ENCODE data around the gene RCSD1. TPM values are rescaled to one million over a fixed set of nuclear protein-coding genes. Genes with fewer than 3 reads are reported as not detected.

Gene RCSD1
- total RNA-seq, 2 donors from 2014 or later: 11.1 to 11.9 TPM

- no peaks in the 10 kb centered on the region for H3K27me3 ChIP-seq (replicated peaks; ENCODE audit: insufficient read depth)
- no peaks in the 10 kb centered on the region for H3K9me3 ChIP-seq
- DNase-seq (ENCODE audit: low spot score): no peak
Observed at GRCh38 chr1:167587872-167588271, 42.2 kb upstream of the RCSD1 start.

DNA sequence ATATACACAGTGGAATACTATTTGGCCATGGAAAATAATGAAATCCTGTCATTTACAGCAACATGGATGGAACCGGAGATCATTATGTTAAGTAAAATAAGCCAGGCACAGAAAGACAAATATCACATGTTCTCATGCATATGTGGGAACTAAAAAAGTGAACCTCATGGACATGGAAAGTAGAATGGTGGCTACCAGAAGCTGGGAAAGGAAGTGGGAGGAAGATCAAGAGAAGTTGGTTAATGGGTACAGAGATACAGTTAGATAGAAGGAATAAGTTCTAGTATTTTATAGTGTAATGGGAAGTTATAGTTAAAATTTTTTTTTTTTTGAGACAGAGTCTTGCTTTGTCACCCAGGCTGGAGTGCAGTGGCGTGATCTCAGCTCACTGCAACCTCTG, 41.7 kb upstream of the RCSD1 start:
- no peak overlapping the region for H3K4me3 ChIP-seq
- H3K27me3 ChIP-seq (replicated peaks; ENCODE audit: insufficient read depth): no peaks in the 10 kb centered on the region
- H3K27ac ChIP-seq: no peak overlapping the region
- DNase-seq (ENCODE audit: low spot score): no peak
- TF ChIP-seq, protein P1, sequence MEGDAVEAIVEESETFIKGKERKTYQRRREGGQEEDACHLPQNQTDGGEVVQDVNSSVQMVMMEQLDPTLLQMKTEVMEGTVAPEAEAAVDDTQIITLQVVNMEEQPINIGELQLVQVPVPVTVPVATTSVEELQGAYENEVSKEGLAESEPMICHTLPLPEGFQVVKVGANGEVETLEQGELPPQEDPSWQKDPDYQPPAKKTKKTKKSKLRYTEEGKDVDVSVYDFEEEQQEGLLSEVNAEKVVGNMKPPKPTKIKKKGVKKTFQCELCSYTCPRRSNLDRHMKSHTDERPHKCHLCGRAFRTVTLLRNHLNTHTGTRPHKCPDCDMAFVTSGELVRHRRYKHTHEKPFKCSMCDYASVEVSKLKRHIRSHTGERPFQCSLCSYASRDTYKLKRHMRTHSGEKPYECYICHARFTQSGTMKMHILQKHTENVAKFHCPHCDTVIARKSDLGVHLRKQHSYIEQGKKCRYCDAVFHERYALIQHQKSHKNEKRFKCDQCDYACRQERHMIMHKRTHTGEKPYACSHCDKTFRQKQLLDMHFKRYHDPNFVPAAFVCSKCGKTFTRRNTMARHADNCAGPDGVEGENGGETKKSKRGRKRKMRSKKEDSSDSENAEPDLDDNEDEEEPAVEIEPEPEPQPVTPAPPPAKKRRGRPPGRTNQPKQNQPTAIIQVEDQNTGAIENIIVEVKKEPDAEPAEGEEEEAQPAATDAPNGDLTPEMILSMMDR (IDR thresholded peaks at IDR 0.05): no peak
- no peaks in the 10 kb centered on the region for H3K4me1 ChIP-seq (ENCODE audit: control insufficient read depth in 1 of 2, low read depth in 2 of 2)
- no peaks in the 10 kb centered on the region for H3K36me3 ChIP-seq
- H3K9me3 ChIP-seq: no peaks in the 10 kb centered on the region
- ATAC-seq (ENCODE audit: insufficient number of reproducible peaks, low FRiP score, low read depth): no peak

More at GRCh38 chr1:167587872-167588271, 42.2 kb upstream of the RCSD1 start:
- Histone ChIP-seq H3K4me1 (ENCODE audit: control insufficient read depth in 1 of 2, low read depth in 2 of 2) (no peaks in the 10 kb centered on the region), H3K36me3 (no peaks in the 10 kb centered on the region), H3K27ac (no peak overlapping the region), H3K4me3 (no peak overlapping the region)
- ATAC-seq (ENCODE audit: insufficient number of reproducible peaks, low FRiP score, low read depth): no peak
- TF ChIP-seq, protein P1 (IDR thresholded peaks at IDR 0.05): no peak

DNA sequence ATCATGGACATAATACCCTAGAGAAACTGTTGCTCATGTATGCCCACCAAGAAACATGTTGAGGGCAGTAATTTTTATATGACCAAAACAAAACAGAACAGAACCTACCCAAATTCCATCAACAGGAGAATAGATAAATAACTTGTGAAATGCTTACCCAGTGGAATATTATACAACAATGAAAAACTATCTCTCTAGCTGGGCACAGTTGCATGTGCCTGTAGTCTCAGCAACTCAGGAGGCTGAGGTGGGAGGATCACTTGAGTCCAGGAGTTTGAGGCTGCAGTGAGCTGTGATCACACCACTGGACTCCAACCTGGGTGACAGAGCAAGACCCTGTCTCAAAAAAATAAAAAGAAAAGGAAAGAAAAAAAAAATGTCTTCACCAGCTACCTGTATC, 37.6 kb upstream of the RCSD1 start:
- H3K9me3 ChIP-seq: no peaks in the 10 kb centered on the region
- ATAC-seq (ENCODE audit: insufficient number of reproducible peaks, low FRiP score, low read depth): no peak

DNA sequence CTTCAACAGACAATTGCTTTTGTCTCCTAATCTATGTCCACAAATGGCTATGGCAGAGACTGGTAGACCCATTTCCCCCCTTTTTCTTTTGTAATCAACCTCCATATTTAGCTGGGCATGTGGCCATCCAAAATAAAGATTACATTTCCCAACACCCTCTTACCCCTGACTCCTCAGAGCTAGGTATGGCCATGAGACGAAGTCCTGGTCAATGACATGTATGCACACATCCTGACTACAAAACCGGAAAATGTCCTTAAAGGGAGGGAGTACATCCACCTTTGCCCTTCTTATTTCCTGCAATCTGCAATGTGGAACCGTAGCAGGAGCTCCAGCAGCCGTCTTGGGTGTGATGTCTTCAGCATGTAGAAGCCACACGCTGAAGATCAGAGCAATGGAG, 36.2 kb upstream of the RCSD1 start:
- Histone ChIP-seq H3K9me3 (no peaks in the 10 kb centered on the region), H3K36me3 (no peaks in the 10 kb centered on the region), H3K4me3 (no peak overlapping the region), H3K27ac (no peak overlapping the region), H3K27me3 (replicated peaks; ENCODE audit: insufficient read depth) (no peaks in the 10 kb centered on the region), H3K4me1 (ENCODE audit: control insufficient read depth in 1 of 2, low read depth in 2 of 2) (no peaks in the 10 kb centered on the region)
- DNase-seq (ENCODE audit: low spot score) (no peak), ATAC-seq (ENCODE audit: insufficient number of reproducible peaks, low FRiP score, low read depth) (no peak)
- TF ChIP-seq, protein P1 (IDR thresholded peaks at IDR 0.05): no peak

More for the DNA sequence above, 37.6 kb upstream of the RCSD1 start:
- Histone ChIP-seq H3K36me3 (no peaks in the 10 kb centered on the region), H3K4me3 (no peak overlapping the region), H3K4me1 (ENCODE audit: control insufficient read depth in 1 of 2, low read depth in 2 of 2) (no peaks in the 10 kb centered on the region), H3K27ac (no peak overlapping the region), H3K27me3 (replicated peaks; ENCODE audit: insufficient read depth) (no peaks in the 10 kb centered on the region)
- DNase-seq (ENCODE audit: low spot score): no peak
- TF ChIP-seq, protein P1 (IDR thresholded peaks at IDR 0.05): no peak

- TF ChIP-seq, protein P1 (IDR thresholded peaks at IDR 0.05): no peak
- peaks cover 0 to 2% of the 10 kb centered on the region in 2 donors for H3K4me1 ChIP-seq (ENCODE audit: control insufficient read depth in 1 of 2, low read depth in 2 of 2)
Observed at GRCh38 chr1:167594822-167595221, 35.2 kb upstream of the RCSD1 start.

More at GRCh38 chr1:167594822-167595221, 35.2 kb upstream of the RCSD1 start:
- H3K9me3 ChIP-seq: no peaks in the 10 kb centered on the region
- no peaks in the 10 kb centered on the region for H3K36me3 ChIP-seq
- H3K27ac ChIP-seq: no peak overlapping the region
- ATAC-seq (ENCODE audit: insufficient number of reproducible peaks, low FRiP score, low read depth) (no peak), DNase-seq (ENCODE audit: low spot score) (no peak)
- no peak overlapping the region for H3K4me3 ChIP-seq
- no peaks in the 10 kb centered on the region for H3K27me3 ChIP-seq (replicated peaks; ENCODE audit: insufficient read depth)
